Tibial nerve (tissue), 4 donors: ENCODE measurements around the gene NKX2-1. TPM values are rescaled to one million over a fixed set of nuclear protein-coding genes. Genes with fewer than 3 reads are reported as not detected.
A peak's percentile ranks its signal among the peaks of the same experiment; 100 is the strongest.

Source experiments
- DNase-seq, 2 donors: peaks; one replicate each; pipeline ENCODE4 v3.0.0-alpha.2; 2019; ENCODE audit warnings: low spot score in 2 of 2
- H3K27ac ChIP-seq, 4 donors: fragments of 200-600 bp; sonication (generic) in 3 of 4; one replicate each; pipeline ENCODE4 v1.5.1; 2017 to 2019; ENCODE audit warnings: mild to moderate bottlenecking in 1 of 4
- H3K27me3 ChIP-seq, 2 donors: fragments of 200-600 bp; sonication (generic) in 1 of 2; one replicate each; pipeline versions ENCODE4 v1.5.1 to v1.6.0; 2017 to 2019
- H3K36me3 ChIP-seq, 3 donors: fragments of 200-600 bp; sonication (generic); one replicate each; pipeline ENCODE4 v1.5.1; 2018 to 2019
- H3K4me1 ChIP-seq, 4 donors: fragments of 200-600 bp; sonication (generic) in 3 of 4; one replicate each; pipeline ENCODE4 v1.5.1; 2017 to 2019
- H3K4me3 ChIP-seq, 4 donors: fragments of 200-600 bp; sonication (generic) in 3 of 4; one replicate each; pipeline ENCODE4 v1.5.1; 2017 to 2019; ENCODE audit warnings: mild to moderate bottlenecking in 1 of 4, moderate library complexity in 1 of 4
- H3K9me3 ChIP-seq, 4 donors: fragments of 200-600 bp; sonication (generic) in 3 of 4; one replicate each; pipeline ENCODE4 v1.5.1; 2017 to 2019
- EP300 ChIP-seq, 2 donors: sonication (generic); formaldehyde crosslinking; IDR thresholded peaks; one replicate each; pipeline ENCODE4 v1.6.1; 2017; ENCODE audit warnings: antibody characterized with exemption in 2 of 2, mild to moderate bottlenecking in 1 of 2
- POLR2A ChIP-seq, 2 donors: fragments of 450-650 bp; IDR thresholded peaks; one replicate each; pipeline ENCODE4 v1.6.1; 2017; ENCODE audit warnings: antibody characterized with exemption in 2 of 2, mild to moderate bottlenecking in 2 of 2, moderate library complexity in 2 of 2
- WGBS, 2 donors: methylation state at CpG; one replicate each; pipeline ENCODE4 v1.1.5; 2018; 5-methylcytosine and 5-hydroxymethylcytosine counted together
- total RNA-seq, 4 donors: library from RNA; depleted of rRNA; stranded (reverse); fragments of >200 nt; gene quantifications; one replicate each; pipeline ENCODE4 v1.1.0, GENCODE V29; 2016
- TF ChIP-seq, protein P1 (sequence below), 5 experiments: fragments of 200-600 bp in 3 of 5; fragments of 450-650 bp in 2 of 5; sonication (generic) in 3 of 5; IDR thresholded peaks; one replicate each; pipeline ENCODE4 v1.5.1; 2016 to 2019; ENCODE audit warnings: antibody characterized with exemption in 5 of 5, mild to moderate bottlenecking in 3 of 5, moderate library complexity in 2 of 5

Gene NKX2-1
- total RNA-seq, 4 donors from 2014 or later = not detected

DNA sequence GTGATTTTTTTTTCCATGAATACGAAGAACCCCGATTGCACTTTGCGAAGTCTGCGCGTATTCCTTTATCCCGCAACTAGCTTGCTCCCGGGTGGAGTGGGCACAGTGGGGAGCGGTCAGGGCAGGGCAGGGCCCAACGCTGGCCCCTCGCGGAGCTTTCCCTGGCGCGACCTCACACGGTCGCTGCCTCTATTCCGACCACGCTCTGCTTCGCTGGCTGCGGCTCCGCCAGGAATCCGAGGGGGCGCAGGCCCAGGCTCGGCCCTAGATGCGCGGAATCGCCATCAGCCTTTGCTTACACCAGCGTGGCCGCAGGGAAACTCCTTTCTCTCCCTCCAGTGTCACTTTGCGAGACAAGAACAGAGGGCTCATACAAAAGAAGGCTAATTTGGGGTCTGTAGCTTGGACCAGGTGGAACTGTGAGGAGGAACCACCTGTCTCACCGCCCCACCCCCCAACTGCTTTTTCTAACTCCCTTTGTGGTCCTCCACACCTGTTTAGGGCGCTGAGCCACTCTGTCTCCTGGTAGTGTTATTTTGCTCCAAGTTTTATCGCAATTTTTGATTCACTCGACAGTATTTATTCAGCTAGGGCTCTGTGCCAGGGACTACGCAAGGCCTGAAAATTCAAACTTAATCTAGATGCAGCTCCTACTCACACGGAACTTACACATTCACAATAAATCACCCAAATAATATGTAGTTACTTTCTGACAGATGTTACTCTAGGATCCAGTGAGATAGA lies 3.1 kb upstream of the NKX2-1 start:
- H3K36me3 ChIP-seq = no peaks in the 10 kb centered on the region
- no peak overlapping the region for H3K27ac ChIP-seq
- no peak for DNase-seq
- H3K4me1 ChIP-seq = peaks cover 0 to 73% (median 28%) of the 10 kb centered on the region in 4 donors
- 9 to 12% methylated on average over 25 to 35 of the region's 35 CpGs for WGBS, 2 donors
- TF ChIP-seq POLR2A (IDR thresholded peaks at IDR 0.05) = no peak
- TF ChIP-seq, protein P1, sequence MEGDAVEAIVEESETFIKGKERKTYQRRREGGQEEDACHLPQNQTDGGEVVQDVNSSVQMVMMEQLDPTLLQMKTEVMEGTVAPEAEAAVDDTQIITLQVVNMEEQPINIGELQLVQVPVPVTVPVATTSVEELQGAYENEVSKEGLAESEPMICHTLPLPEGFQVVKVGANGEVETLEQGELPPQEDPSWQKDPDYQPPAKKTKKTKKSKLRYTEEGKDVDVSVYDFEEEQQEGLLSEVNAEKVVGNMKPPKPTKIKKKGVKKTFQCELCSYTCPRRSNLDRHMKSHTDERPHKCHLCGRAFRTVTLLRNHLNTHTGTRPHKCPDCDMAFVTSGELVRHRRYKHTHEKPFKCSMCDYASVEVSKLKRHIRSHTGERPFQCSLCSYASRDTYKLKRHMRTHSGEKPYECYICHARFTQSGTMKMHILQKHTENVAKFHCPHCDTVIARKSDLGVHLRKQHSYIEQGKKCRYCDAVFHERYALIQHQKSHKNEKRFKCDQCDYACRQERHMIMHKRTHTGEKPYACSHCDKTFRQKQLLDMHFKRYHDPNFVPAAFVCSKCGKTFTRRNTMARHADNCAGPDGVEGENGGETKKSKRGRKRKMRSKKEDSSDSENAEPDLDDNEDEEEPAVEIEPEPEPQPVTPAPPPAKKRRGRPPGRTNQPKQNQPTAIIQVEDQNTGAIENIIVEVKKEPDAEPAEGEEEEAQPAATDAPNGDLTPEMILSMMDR (IDR thresholded peaks at IDR 0.05) = no peak
- no peak for TF ChIP-seq EP300 (IDR thresholded peaks at IDR 0.05)
- H3K4me3 ChIP-seq = no peak overlapping the region
- H3K27me3 ChIP-seq = peaks cover 4 to 100% of the 10 kb centered on the region in 2 donors
- no peaks in the 10 kb centered on the region for H3K9me3 ChIP-seq

DNA sequence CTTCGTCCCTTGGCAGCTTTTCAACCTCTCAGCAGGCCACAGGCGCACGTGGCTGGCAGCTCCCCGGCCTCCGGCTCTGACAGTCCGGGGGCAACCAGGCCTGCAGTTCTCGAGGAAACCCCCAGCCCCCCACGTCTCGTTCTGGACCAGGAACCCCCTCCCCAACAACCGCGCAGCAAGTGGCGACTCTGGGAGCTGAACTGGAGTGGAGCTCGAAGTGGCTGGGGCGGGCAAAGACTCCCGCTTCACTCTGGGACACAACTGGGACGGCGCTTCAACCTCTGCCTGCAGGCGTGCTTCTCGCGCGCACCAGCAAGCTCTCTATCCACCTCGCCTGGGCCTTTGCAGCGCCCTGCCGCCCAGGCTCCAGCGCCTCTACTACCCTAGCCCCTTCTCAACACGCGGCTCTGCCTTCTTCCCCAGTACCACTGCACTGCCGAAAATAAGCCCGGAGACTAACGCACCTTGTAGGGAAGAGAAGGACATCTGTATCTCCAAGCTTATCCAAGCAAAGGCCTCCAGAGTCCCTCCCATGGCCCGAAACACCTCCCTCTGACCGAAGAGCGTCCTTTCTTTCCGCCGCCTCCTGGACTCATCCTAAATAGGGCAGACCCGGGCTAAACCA lies 2.4 kb upstream of the NKX2-1 start:
- no peaks in the 10 kb centered on the region for H3K9me3 ChIP-seq
- no peak overlapping the region for H3K27ac ChIP-seq
- peaks cover 4 to 100% of the 10 kb centered on the region in 2 donors for H3K27me3 ChIP-seq
- peaks cover 0 to 80% (median 31%) of the 10 kb centered on the region in 4 donors for H3K4me1 ChIP-seq
- no peak overlapping the region for H3K4me3 ChIP-seq
- TF ChIP-seq, protein P1 (IDR thresholded peaks at IDR 0.05) = no peak
- TF ChIP-seq EP300 (IDR thresholded peaks at IDR 0.05) = no peak
- TF ChIP-seq POLR2A (IDR thresholded peaks at IDR 0.05) = no peak
- no peaks in the 10 kb centered on the region for H3K36me3 ChIP-seq
- no peak for DNase-seq
- 1 to 5% methylated on average over 31 to 36 of the region's 36 CpGs for WGBS, 2 donors

DNA sequence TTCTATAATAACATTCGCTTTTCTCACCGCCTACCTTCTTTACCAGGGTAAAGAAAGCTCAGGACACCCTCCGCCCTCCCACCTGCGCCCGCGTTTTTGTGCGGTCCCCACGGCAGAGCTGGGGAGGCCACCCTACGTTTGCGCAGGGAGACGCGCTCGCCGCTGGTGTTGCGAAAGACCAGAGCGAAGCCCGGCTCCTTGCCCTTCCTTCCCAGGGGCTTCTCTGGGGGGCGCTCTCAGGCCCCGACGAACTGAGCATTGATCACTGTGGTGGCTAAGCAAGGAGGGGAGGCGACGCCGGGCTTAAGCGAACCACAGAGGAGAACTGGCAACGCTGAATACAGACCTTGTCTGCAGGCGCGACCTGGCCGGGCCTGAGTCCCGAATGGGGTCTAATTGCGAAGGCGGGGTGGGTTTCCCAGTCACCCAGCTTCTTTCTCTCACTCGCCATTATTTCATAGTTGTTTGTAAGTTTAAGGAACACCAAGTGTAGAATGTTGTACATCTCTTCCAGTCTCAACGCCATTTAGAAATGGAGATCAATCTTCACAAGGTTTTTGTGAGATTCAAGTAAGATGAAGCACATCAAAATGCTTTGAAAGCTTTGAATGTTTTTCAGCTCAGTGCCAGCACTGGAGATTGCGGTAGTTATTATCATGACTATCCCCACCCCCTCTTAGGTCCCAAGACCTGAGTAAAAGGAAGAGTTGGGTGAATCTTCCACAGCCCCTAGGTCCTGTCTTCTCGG lies 1.7 kb upstream of the NKX2-1 start:
- WGBS, 2 donors = 4 to 9% methylated on average over 35 of the region's 35 CpGs
- no peak for DNase-seq
- H3K4me3 ChIP-seq = no peak overlapping the region
- peaks cover 4 to 98% of the 10 kb centered on the region in 2 donors for H3K27me3 ChIP-seq
- no peak overlapping the region for H3K27ac ChIP-seq
- TF ChIP-seq, protein P1 (IDR thresholded peaks at IDR 0.05) = no peak
- no peak for TF ChIP-seq POLR2A (IDR thresholded peaks at IDR 0.05)
- no peak for TF ChIP-seq EP300 (IDR thresholded peaks at IDR 0.05)
- peaks cover 0 to 87% (median 31%) of the 10 kb centered on the region in 4 donors for H3K4me1 ChIP-seq
- no peaks in the 10 kb centered on the region for H3K36me3 ChIP-seq
- H3K9me3 ChIP-seq = no peaks in the 10 kb centered on the region

DNA sequence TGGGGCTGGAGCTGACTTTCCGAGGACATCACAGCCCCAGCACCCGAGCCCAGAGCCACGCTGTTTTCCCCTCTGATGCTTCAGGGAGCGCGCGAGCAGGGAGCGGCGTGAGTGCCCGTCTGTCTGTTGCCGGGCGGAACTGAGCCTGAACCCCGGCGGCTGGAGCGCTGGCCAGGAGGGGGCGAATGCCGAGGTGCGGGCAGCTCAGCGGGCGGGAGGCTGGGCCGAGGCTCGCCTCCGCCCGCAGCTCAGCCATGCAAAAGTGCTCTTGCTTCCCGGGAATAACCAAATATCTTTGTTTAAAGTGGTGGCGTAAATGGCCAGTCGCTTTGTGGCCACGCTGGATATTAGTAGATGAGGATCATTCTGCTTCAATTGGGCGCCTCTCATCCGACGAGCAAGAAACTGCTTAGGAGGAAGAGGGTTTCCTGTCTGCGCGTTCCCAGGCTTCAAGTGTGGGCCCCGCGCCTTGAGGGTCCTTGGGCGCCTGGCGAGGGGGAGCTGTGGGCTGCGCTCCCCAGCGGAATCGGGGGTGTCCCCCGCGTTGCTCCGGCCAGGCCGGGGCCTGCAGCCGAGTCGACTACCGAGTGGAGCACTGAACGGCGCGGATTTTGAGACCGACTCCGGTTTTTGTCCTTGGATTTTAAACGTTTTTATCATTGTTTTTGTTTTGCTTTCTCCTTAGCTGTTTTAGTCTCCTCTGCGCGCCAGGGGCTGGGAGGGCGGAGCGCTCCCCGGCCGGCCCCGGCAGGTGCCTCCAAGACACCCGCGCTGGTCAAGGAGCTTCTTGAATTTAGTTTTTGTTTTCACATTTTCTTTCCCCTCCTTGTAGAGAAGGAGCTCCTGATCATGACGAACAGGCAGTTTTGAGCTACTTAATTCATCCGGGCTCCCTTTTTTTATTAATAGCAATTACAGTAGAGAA lies 831 bp upstream of the NKX2-1 start:
- no peak overlapping the region for H3K27ac ChIP-seq
- WGBS, 2 donors = 1 to 3% methylated on average over 38 to 40 of the region's 63 CpGs
- peaks cover 2 to 98% of the 10 kb centered on the region in 2 donors for H3K27me3 ChIP-seq
- peak overlapping the region in 2 of 4 donors; percentile 14 to 39 for H3K4me3 ChIP-seq
- DNase-seq = no peak
- TF ChIP-seq, protein P1 (IDR thresholded peaks at IDR 0.05) = peak in 1 of 5 experiments; percentile 18
- TF ChIP-seq POLR2A (IDR thresholded peaks at IDR 0.05) (no peak), EP300 (IDR thresholded peaks at IDR 0.05) (no peak)
- H3K9me3 ChIP-seq = no peaks in the 10 kb centered on the region
- no peaks in the 10 kb centered on the region for H3K36me3 ChIP-seq
- peaks cover 0 to 87% (median 31%) of the 10 kb centered on the region in 4 donors for H3K4me1 ChIP-seq
